Activated T-helper 17 cell treated with anti-CD3 and anti-CD28 coated beads, Interleukin-2, amount 50 U/mL, for 72 hours (primary cell): ENCODE measurements around the gene CAMKMT. TPM values are rescaled to one million over a fixed set of nuclear protein-coding genes. Genes with fewer than 3 reads are reported as not detected.
"Not testable (repeated sequence)": the region's sequence is repeated elsewhere in the genome, so short reads cannot be mapped to it uniquely, and the experiment has no call there.

Experiments used
- ATAC-seq: fragments of 150-1000 bp; cut with Tn5 transposase; replicated peaks from 2 replicates; pipeline ENCODE4 v1.10.0; 2021; ENCODE audit warnings: mild to moderate bottlenecking, moderate library complexity
- H3K27ac Mint-ChIP-seq: one replicate; pipeline ENCODE4 v1.8.0; 2022; ENCODE audit warnings: mixed read lengths
- H3K27me3 Mint-ChIP-seq: one replicate; pipeline ENCODE4 v1.8.0; 2022; ENCODE audit warnings: mixed read lengths
- H3K36me3 Mint-ChIP-seq: one replicate; pipeline ENCODE4 v1.8.0; 2022; ENCODE audit warnings: low read depth, mild to moderate bottlenecking, mixed read lengths
- H3K4me1 Mint-ChIP-seq: one replicate; pipeline ENCODE4 v1.8.0; 2022; ENCODE audit warnings: mixed read lengths
- H3K4me3 Mint-ChIP-seq: one replicate; pipeline ENCODE4 v1.8.0; 2022; ENCODE audit warnings: mild to moderate bottlenecking, mixed read lengths
- H3K9me3 Mint-ChIP-seq: one replicate; pipeline ENCODE4 v1.8.0; 2022; ENCODE audit warnings: mixed read lengths
- total RNA-seq, 2 donors: library from RNA; stranded (reverse); gene quantifications; one replicate each; pipeline ENCODE4 v1.2.3, GENCODE V29; 2022

Gene CAMKMT
- total RNA-seq, 2 donors from 2014 or later, result 13.4 TPM

- Mint-ChIP-seq H3K27ac (no peak overlapping the region), H3K4me3 (no peak overlapping the region), H3K4me1 (peaks cover 6% of the 10 kb centered on the region), H3K27me3 (no peaks in the 10 kb centered on the region), H3K36me3 (peaks cover 48% of the 10 kb centered on the region), H3K9me3 (peaks cover 4% of the 10 kb centered on the region)
- no peak for ATAC-seq
Observed at GRCh38 chr2:44377486-44377885, 15.7 kb downstream of the CAMKMT start.

GRCh38 chr2:44385226-44385625 is 23.5 kb downstream of the CAMKMT start:
- H3K9me3 Mint-ChIP-seq, H3K4me3 Mint-ChIP-seq, H3K27me3 Mint-ChIP-seq, H3K27ac Mint-ChIP-seq, ATAC-seq: not testable (repeated sequence)
- H3K36me3 Mint-ChIP-seq, result peaks cover 20% of the 10 kb centered on the region
- peaks cover 11% of the 10 kb centered on the region for H3K4me1 Mint-ChIP-seq

- Mint-ChIP-seq H3K4me3 (no peak overlapping the region), H3K4me1 (peaks cover 11% of the 10 kb centered on the region), H3K27me3 (no peaks in the 10 kb centered on the region), H3K27ac (no peak overlapping the region), H3K9me3 (no peaks in the 10 kb centered on the region), H3K36me3 (peaks cover 8% of the 10 kb centered on the region)
- no peak for ATAC-seq
Observed at GRCh38 chr2:44388877-44389276, 27.1 kb downstream of the CAMKMT start.

DNA sequence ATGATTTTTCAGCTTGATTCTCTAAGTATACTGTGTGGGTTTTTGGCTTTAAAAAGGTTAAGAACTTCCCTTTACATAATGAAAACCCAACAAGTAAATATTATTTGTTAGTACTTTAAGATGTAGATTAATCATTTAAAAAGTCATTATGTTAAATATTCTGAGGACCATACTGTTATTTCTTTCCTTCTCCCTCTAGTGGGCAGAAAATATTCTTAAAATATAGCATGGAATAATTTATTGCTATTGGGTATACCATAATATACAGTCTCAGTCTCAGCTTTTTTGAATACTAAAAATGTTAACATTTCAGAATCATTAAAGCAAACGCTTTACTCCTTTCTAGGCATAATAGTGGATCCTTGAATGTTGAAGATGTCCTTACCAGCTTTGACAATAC is 28.1 kb downstream of the CAMKMT start:
- H3K36me3 Mint-ChIP-seq, result no peaks in the 10 kb centered on the region
- no peaks in the 10 kb centered on the region for H3K27me3 Mint-ChIP-seq
- H3K9me3 Mint-ChIP-seq, result no peaks in the 10 kb centered on the region
- H3K4me3 Mint-ChIP-seq, result no peak overlapping the region
- H3K27ac Mint-ChIP-seq, result no peak overlapping the region
- ATAC-seq, result no peak
- H3K4me1 Mint-ChIP-seq, result peaks cover 11% of the 10 kb centered on the region

- Mint-ChIP-seq H3K27ac (no peak overlapping the region), H3K9me3 (no peaks in the 10 kb centered on the region)
Observed at GRCh38 chr2:44392338-44392943, 30.7 kb downstream of the CAMKMT start.

DNA sequence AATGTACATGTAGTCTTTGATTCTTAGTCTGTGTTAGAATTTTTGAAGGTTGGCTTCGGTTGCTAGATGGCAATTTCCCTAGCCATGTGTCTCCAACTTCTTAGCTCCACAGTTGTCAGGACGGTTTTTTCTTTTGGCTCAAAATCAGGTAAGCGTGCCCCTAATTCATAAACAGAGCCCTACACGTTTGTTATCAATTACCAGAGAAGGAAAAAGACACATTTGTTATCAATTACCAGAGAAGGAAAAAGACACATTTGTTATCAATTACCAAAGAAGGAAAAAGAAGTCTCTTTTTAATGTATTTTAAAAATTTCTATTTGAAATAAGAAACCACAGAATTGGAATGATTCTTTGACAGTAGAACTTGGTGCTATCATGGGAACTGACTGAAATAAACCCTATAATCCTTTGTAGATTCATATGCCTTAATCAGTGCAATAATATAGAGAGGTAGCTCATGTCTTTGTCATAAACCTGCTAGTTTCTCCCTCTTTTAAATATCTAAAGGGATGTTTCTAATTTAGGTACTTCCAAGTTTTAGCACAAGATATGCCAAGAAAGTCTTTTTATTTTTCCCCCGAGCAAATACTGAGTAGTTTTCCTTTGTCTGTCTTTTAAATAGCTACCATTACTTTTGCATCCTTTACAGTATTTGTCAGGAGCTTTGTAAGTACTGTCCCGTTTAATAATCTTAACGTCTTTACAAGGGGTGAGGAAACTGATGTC is 35.9 kb downstream of the CAMKMT start:
- Mint-ChIP-seq H3K4me1 (peaks cover 4% of the 10 kb centered on the region), H3K4me3 (no peak overlapping the region)

More at GRCh38 chr2:44392338-44392943, 30.7 kb downstream of the CAMKMT start:
- no peak overlapping the region for H3K4me3 Mint-ChIP-seq
- H3K27me3 Mint-ChIP-seq, result no peaks in the 10 kb centered on the region
- no peak for ATAC-seq
- no peaks in the 10 kb centered on the region for H3K36me3 Mint-ChIP-seq
- no peaks in the 10 kb centered on the region for H3K4me1 Mint-ChIP-seq

DNA sequence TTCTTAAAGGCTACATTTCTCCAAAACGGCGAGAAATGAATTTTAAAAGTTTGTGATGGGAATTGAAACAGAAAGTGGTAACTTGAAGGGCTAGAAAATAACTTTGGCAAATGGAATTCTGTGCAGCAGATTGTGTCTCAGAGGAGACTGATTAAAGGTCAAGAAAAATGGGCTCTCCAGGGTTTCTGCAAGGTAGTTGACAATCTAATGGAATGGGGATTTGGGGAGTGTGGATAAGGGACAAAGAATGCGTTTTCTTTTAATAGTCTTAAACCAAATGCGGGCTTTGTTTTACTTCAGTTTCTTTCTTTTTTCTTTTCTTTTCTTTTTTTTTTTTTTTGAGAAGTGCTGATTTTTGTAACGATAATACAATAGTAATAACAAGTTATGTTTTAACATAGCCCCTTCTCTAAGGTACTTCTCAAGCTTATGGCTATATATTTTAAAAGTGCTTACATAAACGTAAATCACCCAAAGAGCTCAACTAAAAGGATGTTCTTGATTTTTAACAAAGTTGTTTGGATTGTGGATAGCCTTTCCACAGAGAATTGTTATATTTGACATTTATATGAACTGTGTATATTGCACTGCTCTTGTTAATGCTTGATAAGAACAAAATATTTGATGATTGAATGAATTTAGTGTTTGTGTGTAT is 36.6 kb downstream of the CAMKMT start:
- no peaks in the 10 kb centered on the region for H3K9me3 Mint-ChIP-seq
- H3K4me1 Mint-ChIP-seq, result peaks cover 4% of the 10 kb centered on the region
- H3K27me3 Mint-ChIP-seq, result no peaks in the 10 kb centered on the region
- no peak overlapping the region for H3K27ac Mint-ChIP-seq
- H3K36me3 Mint-ChIP-seq, result peaks cover 22% of the 10 kb centered on the region
- ATAC-seq, result no peak
- H3K4me3 Mint-ChIP-seq, result no peak overlapping the region

More for the DNA sequence above, 35.9 kb downstream of the CAMKMT start:
- ATAC-seq, result no peak
- H3K9me3 Mint-ChIP-seq, result no peaks in the 10 kb centered on the region
- H3K27ac Mint-ChIP-seq, result no peak overlapping the region
- no peaks in the 10 kb centered on the region for H3K27me3 Mint-ChIP-seq
- peaks cover 15% of the 10 kb centered on the region for H3K36me3 Mint-ChIP-seq

GRCh38 chr2:44420725-44421124 is 59.0 kb downstream of the CAMKMT start:
- H3K4me1 Mint-ChIP-seq, result no peaks in the 10 kb centered on the region
- no peak overlapping the region for H3K4me3 Mint-ChIP-seq
- no peak overlapping the region for H3K27ac Mint-ChIP-seq
- ATAC-seq, result no peak
- H3K27me3 Mint-ChIP-seq, result no peaks in the 10 kb centered on the region
- no peaks in the 10 kb centered on the region for H3K36me3 Mint-ChIP-seq
- no peaks in the 10 kb centered on the region for H3K9me3 Mint-ChIP-seq

GRCh38 chr2:44424211-44424610 is 62.5 kb downstream of the CAMKMT start:
- no peak overlapping the region for H3K27ac Mint-ChIP-seq
- no peaks in the 10 kb centered on the region for H3K27me3 Mint-ChIP-seq
- no peak overlapping the region for H3K4me3 Mint-ChIP-seq
- ATAC-seq, result no peak
- H3K4me1 Mint-ChIP-seq, result no peaks in the 10 kb centered on the region
- H3K9me3 Mint-ChIP-seq, result no peaks in the 10 kb centered on the region
- no peaks in the 10 kb centered on the region for H3K36me3 Mint-ChIP-seq

DNA sequence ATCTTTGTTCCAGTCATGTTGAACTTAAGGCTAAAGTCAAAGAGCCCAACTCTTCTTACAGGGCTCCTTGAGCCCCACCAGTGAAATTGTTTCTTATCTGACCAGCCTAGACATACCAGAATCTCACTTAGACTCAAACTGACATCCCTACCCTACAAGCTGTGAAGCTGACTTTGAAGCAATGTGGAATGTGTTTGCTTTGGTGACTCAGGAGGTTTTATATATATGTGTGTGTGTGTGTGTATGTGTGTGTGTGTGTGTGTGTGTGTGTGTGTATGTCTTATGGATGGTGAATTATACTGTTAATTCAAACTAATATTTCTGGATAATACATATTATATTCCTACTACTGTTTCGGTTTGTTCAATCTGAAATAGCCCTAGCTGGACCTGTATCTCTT is 67.3 kb downstream of the CAMKMT start:
- no peak overlapping the region for H3K27ac Mint-ChIP-seq
- H3K4me3 Mint-ChIP-seq, result no peak overlapping the region
- H3K4me1 Mint-ChIP-seq, result no peaks in the 10 kb centered on the region
- no peaks in the 10 kb centered on the region for H3K27me3 Mint-ChIP-seq
- no peak for ATAC-seq
- H3K9me3 Mint-ChIP-seq, result no peaks in the 10 kb centered on the region
- no peaks in the 10 kb centered on the region for H3K36me3 Mint-ChIP-seq

DNA sequence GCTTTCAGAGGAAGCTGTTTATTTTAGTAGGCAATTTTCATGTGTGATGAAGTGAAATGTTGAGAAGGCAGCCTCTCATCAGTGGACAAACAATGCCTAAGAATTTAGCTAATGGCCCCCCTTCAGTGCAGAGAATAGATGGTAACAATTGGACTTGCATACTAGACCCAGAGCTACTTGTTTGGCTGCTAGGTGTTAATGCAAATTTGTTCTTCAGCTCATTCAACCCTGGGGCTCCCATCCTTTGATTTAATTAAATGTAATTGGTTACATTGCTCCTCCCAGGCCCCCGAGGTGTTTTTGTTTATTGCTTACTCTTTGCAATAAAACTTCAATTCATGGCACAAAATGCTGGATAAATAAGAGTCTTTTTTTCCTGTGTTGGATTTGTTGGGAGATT is 68.6 kb downstream of the CAMKMT start:
- no peaks in the 10 kb centered on the region for H3K4me1 Mint-ChIP-seq
- no peak overlapping the region for H3K27ac Mint-ChIP-seq
- no peak for ATAC-seq
- H3K36me3 Mint-ChIP-seq, result no peaks in the 10 kb centered on the region
- no peaks in the 10 kb centered on the region for H3K27me3 Mint-ChIP-seq
- no peaks in the 10 kb centered on the region for H3K9me3 Mint-ChIP-seq
- H3K4me3 Mint-ChIP-seq, result no peak overlapping the region

DNA sequence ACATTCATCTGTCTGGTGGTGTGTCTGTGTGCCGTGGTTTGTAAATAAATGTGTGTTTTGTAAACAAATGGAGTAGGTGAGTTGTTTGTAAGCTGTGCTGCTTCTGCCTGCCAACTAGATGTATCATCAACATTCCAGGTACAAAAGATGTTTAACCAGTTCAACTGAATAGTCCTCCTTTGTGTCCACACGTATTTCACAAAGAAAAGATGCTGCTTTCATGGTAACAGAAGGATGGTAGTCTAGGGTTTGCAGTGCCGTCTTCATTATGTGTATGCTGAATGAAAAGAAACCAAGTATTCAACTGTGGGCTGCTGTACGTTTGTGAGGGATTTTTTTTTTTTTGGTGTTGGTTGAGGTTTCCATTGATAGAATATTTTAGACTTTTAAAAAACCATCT is 72.1 kb downstream of the CAMKMT start:
- Mint-ChIP-seq H3K36me3 (peaks cover 3% of the 10 kb centered on the region), H3K4me3 (no peak overlapping the region), H3K27me3 (no peaks in the 10 kb centered on the region), H3K4me1 (peaks cover under 1% of the 10 kb centered on the region), H3K27ac (no peak overlapping the region), H3K9me3 (peaks cover 1% of the 10 kb centered on the region)
- no peak for ATAC-seq

DNA sequence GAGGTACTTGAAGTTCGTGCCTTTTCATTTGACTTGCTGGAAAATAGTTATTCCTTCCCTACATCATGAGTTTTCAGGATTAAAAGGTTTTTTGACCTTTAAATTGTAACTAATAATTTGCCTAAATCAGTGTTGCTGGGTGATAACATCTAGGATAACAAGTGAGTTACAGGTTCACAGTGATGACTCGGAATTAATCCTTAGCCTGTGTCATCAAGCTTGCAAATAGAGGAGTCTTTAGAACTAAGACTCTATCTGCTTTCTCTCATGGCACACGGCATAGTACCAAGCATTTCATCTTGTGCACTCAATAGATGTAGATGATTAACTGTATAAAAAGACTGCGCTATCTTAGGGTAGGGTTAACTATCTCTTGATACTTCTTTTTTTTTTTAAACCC is 79.5 kb downstream of the CAMKMT start:
- H3K9me3 Mint-ChIP-seq, result peaks cover 6% of the 10 kb centered on the region
- no peak overlapping the region for H3K27ac Mint-ChIP-seq
- H3K4me1 Mint-ChIP-seq, result peaks cover 5% of the 10 kb centered on the region
- no peak for ATAC-seq
- no peak overlapping the region for H3K4me3 Mint-ChIP-seq
- peaks cover 33% of the 10 kb centered on the region for H3K36me3 Mint-ChIP-seq
- no peaks in the 10 kb centered on the region for H3K27me3 Mint-ChIP-seq

DNA sequence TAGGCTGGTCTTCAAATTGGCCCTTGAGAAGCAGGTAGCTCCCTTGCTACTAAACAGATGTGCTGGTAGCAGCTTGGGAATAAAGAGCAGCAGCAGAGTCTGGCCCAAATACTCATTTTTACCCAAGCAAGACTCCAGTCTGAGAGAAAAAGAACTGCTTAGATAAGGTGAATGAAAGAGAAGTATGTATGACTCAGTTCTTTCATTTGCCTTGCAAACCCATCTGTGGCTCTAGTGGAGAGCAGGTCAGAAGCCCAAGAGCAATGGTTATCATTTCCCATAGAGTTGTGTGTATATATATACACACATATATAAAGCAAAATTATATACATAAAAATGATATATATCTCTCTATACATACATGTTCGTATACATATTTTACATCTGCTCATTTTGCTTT is 80.3 kb downstream of the CAMKMT start:
- Mint-ChIP-seq H3K9me3 (peaks cover 6% of the 10 kb centered on the region), H3K27me3 (no peaks in the 10 kb centered on the region)
- ATAC-seq, result no peak

GRCh38 chr2:44443517-44443916 is 81.8 kb downstream of the CAMKMT start:
- H3K36me3 Mint-ChIP-seq, result peaks cover 33% of the 10 kb centered on the region
- no peak for ATAC-seq
- H3K27me3 Mint-ChIP-seq, result no peaks in the 10 kb centered on the region
- no peak overlapping the region for H3K4me3 Mint-ChIP-seq
- peaks cover 5% of the 10 kb centered on the region for H3K4me1 Mint-ChIP-seq
- peaks cover 6% of the 10 kb centered on the region for H3K9me3 Mint-ChIP-seq
- no peak overlapping the region for H3K27ac Mint-ChIP-seq

More for the DNA sequence above, 80.3 kb downstream of the CAMKMT start:
- peaks cover 5% of the 10 kb centered on the region for H3K4me1 Mint-ChIP-seq
- H3K36me3 Mint-ChIP-seq, result peaks cover 33% of the 10 kb centered on the region
- H3K27ac Mint-ChIP-seq, result no peak overlapping the region
- H3K4me3 Mint-ChIP-seq, result no peak overlapping the region
